Measurements from ENCODE around the gene BST1. TPM values are rescaled to one million over a fixed set of nuclear protein-coding genes. Genes with fewer than 3 reads are reported as not detected.
A peak's percentile ranks its signal among the peaks of the same experiment; 100 is the strongest.

The BST1 gene
- polyA plus RNA-seq, 1 of the 3 experiments (the other 2 are of a cell fraction), result 7.3 TPM

DNA sequence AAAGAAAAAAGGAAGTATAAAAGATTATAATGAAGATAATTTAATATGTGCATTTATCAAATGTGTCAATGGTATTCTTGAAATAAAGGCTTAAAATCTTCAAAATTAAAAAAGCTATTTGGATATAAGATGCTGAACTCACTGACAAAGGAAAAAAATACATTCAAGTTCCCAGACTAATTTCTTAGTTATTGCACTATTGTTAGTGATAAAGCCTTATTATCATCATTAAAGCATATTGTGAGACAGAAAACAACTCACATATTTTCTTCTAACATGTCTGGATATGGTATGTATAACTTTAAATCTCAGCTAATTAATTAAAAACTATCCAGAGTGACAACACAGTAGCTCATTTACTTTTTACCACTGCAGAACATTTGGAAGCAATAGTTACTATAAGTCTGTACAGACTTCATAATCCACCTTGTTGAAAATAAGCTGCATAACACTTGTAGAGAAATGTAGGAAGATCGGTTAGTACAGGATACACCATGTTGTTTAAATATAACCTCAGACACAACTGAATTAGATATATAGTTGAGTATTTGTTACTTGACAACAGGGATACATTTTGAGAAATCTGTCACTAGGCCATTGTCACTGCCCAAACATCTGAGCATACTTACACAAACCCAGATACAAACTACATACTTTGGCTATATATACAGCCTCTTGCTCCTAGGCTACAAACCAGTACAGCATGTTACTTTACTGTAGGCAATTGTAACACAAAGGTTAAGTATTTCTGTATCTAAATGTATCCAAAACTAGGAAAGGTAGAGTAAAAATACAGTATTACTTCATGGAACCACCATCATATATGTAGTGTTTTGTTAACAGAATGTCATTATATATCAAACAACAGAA is 34.1 kb upstream of the BST1 start:
- Histone ChIP-seq H4K20me1 (ENCODE audit: insufficient read depth) (no peaks in the 10 kb centered on the region; the same call in 1 of the 2 replicates), H3K4me1 (ENCODE audit: control insufficient read depth in 1 of 2, insufficient read depth in 2 of 2, low read depth in 1 of 2, low read length in 1 of 2) (peaks cover 0 to 19% of the 10 kb centered on the region in 2 experiments; a peak in 2 of 4 replicates), H3K9ac (no peak overlapping the region), H3K9me3 (no peaks in the 10 kb centered on the region), H3F3A (replicated peaks; ENCODE audit: insufficient read depth) (peaks cover 6% of the 10 kb centered on the region), H3K27ac (ENCODE audit: low read depth in 2 of 2, low read length in 1 of 2) (peak overlapping the region; percentile 12 to 37; a peak in 3 of 4 replicates), H2AFZ (ENCODE audit: low read depth) (peak overlapping the region; percentile 12; the same call in 1 of the 2 replicates), H3K4me2 (no peak overlapping the region), H3K36me3 (replicated peaks in 1 of 2; ENCODE audit: control insufficient read depth in 1 of 2, insufficient read depth in 2 of 2, low read length in 1 of 2) (peaks cover 5 to 24% of the 10 kb centered on the region in 2 experiments), H3K9me2 (no peaks in the 10 kb centered on the region), H3K27me3 (ENCODE audit: insufficient read depth) (no peaks in the 10 kb centered on the region), H3K79me2 (ENCODE audit: insufficient read depth) (peaks cover 93% of the 10 kb centered on the region), H3K4me3 (ENCODE audit: low read depth in 2 of 2, low read length in 1 of 2) (no peak overlapping the region)
- no peak for TF ChIP-seq MXI1 (IDR thresholded peaks at IDR 0.05; ENCODE audit: low read depth, low read length)
- TF ChIP-seq, protein P1, sequence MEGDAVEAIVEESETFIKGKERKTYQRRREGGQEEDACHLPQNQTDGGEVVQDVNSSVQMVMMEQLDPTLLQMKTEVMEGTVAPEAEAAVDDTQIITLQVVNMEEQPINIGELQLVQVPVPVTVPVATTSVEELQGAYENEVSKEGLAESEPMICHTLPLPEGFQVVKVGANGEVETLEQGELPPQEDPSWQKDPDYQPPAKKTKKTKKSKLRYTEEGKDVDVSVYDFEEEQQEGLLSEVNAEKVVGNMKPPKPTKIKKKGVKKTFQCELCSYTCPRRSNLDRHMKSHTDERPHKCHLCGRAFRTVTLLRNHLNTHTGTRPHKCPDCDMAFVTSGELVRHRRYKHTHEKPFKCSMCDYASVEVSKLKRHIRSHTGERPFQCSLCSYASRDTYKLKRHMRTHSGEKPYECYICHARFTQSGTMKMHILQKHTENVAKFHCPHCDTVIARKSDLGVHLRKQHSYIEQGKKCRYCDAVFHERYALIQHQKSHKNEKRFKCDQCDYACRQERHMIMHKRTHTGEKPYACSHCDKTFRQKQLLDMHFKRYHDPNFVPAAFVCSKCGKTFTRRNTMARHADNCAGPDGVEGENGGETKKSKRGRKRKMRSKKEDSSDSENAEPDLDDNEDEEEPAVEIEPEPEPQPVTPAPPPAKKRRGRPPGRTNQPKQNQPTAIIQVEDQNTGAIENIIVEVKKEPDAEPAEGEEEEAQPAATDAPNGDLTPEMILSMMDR (IDR thresholded peaks at IDR 0.05), result no peak
- no peak for TF ChIP-seq RFX5 (IDR thresholded peaks at IDR 0.05; ENCODE audit: low read length)
- TF ChIP-seq RXRA (IDR thresholded peaks at IDR 0.05; ENCODE audit: borderline replicate concordance, low read depth), result no peak
- TF ChIP-seq, protein P2, sequence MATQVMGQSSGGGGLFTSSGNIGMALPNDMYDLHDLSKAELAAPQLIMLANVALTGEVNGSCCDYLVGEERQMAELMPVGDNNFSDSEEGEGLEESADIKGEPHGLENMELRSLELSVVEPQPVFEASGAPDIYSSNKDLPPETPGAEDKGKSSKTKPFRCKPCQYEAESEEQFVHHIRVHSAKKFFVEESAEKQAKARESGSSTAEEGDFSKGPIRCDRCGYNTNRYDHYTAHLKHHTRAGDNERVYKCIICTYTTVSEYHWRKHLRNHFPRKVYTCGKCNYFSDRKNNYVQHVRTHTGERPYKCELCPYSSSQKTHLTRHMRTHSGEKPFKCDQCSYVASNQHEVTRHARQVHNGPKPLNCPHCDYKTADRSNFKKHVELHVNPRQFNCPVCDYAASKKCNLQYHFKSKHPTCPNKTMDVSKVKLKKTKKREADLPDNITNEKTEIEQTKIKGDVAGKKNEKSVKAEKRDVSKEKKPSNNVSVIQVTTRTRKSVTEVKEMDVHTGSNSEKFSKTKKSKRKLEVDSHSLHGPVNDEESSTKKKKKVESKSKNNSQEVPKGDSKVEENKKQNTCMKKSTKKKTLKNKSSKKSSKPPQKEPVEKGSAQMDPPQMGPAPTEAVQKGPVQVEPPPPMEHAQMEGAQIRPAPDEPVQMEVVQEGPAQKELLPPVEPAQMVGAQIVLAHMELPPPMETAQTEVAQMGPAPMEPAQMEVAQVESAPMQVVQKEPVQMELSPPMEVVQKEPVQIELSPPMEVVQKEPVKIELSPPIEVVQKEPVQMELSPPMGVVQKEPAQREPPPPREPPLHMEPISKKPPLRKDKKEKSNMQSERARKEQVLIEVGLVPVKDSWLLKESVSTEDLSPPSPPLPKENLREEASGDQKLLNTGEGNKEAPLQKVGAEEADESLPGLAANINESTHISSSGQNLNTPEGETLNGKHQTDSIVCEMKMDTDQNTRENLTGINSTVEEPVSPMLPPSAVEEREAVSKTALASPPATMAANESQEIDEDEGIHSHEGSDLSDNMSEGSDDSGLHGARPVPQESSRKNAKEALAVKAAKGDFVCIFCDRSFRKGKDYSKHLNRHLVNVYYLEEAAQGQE (IDR thresholded peaks at IDR 0.05; ENCODE audit: low read depth, low read length), result no peak
- TF ChIP-seq, protein P3, sequence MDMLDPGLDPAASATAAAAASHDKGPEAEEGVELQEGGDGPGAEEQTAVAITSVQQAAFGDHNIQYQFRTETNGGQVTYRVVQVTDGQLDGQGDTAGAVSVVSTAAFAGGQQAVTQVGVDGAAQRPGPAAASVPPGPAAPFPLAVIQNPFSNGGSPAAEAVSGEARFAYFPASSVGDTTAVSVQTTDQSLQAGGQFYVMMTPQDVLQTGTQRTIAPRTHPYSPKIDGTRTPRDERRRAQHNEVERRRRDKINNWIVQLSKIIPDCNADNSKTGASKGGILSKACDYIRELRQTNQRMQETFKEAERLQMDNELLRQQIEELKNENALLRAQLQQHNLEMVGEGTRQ (IDR thresholded peaks at IDR 0.05; ENCODE audit: borderline replicate concordance, low read depth, low read length), result no peak
- no peak for TF ChIP-seq EZH2phosphoT487 (IDR thresholded peaks at IDR 0.05; ENCODE audit: borderline replicate concordance, low read depth)
- TF ChIP-seq, protein P4, sequence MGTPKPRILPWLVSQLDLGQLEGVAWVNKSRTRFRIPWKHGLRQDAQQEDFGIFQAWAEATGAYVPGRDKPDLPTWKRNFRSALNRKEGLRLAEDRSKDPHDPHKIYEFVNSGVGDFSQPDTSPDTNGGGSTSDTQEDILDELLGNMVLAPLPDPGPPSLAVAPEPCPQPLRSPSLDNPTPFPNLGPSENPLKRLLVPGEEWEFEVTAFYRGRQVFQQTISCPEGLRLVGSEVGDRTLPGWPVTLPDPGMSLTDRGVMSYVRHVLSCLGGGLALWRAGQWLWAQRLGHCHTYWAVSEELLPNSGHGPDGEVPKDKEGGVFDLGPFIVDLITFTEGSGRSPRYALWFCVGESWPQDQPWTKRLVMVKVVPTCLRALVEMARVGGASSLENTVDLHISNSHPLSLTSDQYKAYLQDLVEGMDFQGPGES (IDR thresholded peaks at IDR 0.05; ENCODE audit: low read depth, low read length), result no peak
- no peak for TF ChIP-seq CHD2 (IDR thresholded peaks at IDR 0.05; ENCODE audit: low read length, partially characterized antibody)
- no peak for TF ChIP-seq FOXJ3 (CRISPR knock-in tag; IDR thresholded peaks at IDR 0.05)
- TF ChIP-seq GATA2 (CRISPR knock-in tag; IDR thresholded peaks at IDR 0.05), result no peak
- TF ChIP-seq YY1 (IDR thresholded peaks at IDR 0.05; ENCODE audit: low read depth), result no peak
- no peak for TF ChIP-seq MEF2A (IDR thresholded peaks at IDR 0.05; ENCODE audit: borderline replicate concordance, low read depth)
- TF ChIP-seq FOXM1 (IDR thresholded peaks at IDR 0.05; ENCODE audit: low read depth), result no peak
- TF ChIP-seq SMC3 (IDR thresholded peaks at IDR 0.05; ENCODE audit: low read depth, low read length), result no peak
- no peak for TF ChIP-seq GABPA (IDR thresholded peaks at IDR 0.05; ENCODE audit: low read depth)
- TF ChIP-seq, protein P5, sequence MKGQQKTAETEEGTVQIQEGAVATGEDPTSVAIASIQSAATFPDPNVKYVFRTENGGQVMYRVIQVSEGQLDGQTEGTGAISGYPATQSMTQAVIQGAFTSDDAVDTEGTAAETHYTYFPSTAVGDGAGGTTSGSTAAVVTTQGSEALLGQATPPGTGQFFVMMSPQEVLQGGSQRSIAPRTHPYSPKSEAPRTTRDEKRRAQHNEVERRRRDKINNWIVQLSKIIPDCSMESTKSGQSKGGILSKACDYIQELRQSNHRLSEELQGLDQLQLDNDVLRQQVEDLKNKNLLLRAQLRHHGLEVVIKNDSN (IDR thresholded peaks at IDR 0.05; ENCODE audit: borderline replicate concordance, low read depth), result no peak
- no peak for TF ChIP-seq NRF1 (IDR thresholded peaks at IDR 0.05; ENCODE audit: low read depth, low read length)
- TF ChIP-seq TEAD4 (IDR thresholded peaks at IDR 0.05; ENCODE audit: borderline replicate concordance, insufficient read depth), result no peak
- no peak for TF ChIP-seq ELF1 (IDR thresholded peaks at IDR 0.05)
- ChIA-PET POLR2A (no interaction called here), CTCF (no interaction called here)
- WGBS (ENCODE audit: low lambda C conversion rate), result 95% methylated on average over 1 of the region's 1 CpG
- no peak for DNase-seq

Measured in SK-N-SH (cell line).